ENCODE results near the gene ANKRD55.

Gene ANKRD55

GRCh38 chr5:56060276-56061110 is 172.6 kb downstream of the ANKRD55 start:
- Histone ChIP-seq H3K36me3 (ENCODE audit: control insufficient read depth, insufficient read depth, low read length) (no peaks in the 10 kb centered on the region), H3K27me3 (ENCODE audit: control insufficient read depth, insufficient read depth, low read length) (no peaks in the 10 kb centered on the region), H3K4me1 (ENCODE audit: control insufficient read depth, insufficient read depth, low read length) (no peaks in the 10 kb centered on the region), H3K4me3 (ENCODE audit: low read depth, low read length) (no peak overlapping the region), H3K9ac (ENCODE audit: low read depth, low read length) (no peak overlapping the region), H3K9me3 (ENCODE audit: control insufficient read depth, insufficient read depth, low read length) (no peaks in the 10 kb centered on the region)

GRCh38 chr5:56059854-56060253 is 173.3 kb downstream of the ANKRD55 start:
- no peaks in the 10 kb centered on the region for H3K27me3 ChIP-seq (ENCODE audit: control insufficient read depth, insufficient read depth, low read length)
- no peak overlapping the region for H3K9ac ChIP-seq (ENCODE audit: low read depth, low read length)
- no peak overlapping the region for H3K4me3 ChIP-seq (ENCODE audit: low read depth, low read length)
- H3K4me1 ChIP-seq (ENCODE audit: control insufficient read depth, insufficient read depth, low read length) = no peaks in the 10 kb centered on the region
- H3K9me3 ChIP-seq (ENCODE audit: control insufficient read depth, insufficient read depth, low read length) = no peaks in the 10 kb centered on the region
- H3K36me3 ChIP-seq (ENCODE audit: control insufficient read depth, insufficient read depth, low read length) = no peaks in the 10 kb centered on the region

- Histone ChIP-seq H3K9me3 (ENCODE audit: control insufficient read depth, insufficient read depth, low read length) (no peaks in the 10 kb centered on the region), H3K36me3 (ENCODE audit: control insufficient read depth, insufficient read depth, low read length) (no peaks in the 10 kb centered on the region), H3K4me1 (ENCODE audit: control insufficient read depth, insufficient read depth, low read length) (no peaks in the 10 kb centered on the region), H3K9ac (ENCODE audit: low read depth, low read length) (no peak overlapping the region), H3K27me3 (ENCODE audit: control insufficient read depth, insufficient read depth, low read length) (no peaks in the 10 kb centered on the region), H3K4me3 (ENCODE audit: low read depth, low read length) (no peak overlapping the region)
These were observed 176.3 kb downstream of the ANKRD55 start for GRCh38 chr5:56056875-56057274.

GRCh38 chr5:56055859-56056258 is 177.3 kb downstream of the ANKRD55 start:
- no peak overlapping the region for H3K9ac ChIP-seq (ENCODE audit: low read depth, low read length)
- H3K27me3 ChIP-seq (ENCODE audit: control insufficient read depth, insufficient read depth, low read length) = no peaks in the 10 kb centered on the region
- no peak overlapping the region for H3K4me3 ChIP-seq (ENCODE audit: low read depth, low read length)
- H3K9me3 ChIP-seq (ENCODE audit: control insufficient read depth, insufficient read depth, low read length) = no peaks in the 10 kb centered on the region
- H3K4me1 ChIP-seq (ENCODE audit: control insufficient read depth, insufficient read depth, low read length) = no peaks in the 10 kb centered on the region
- H3K36me3 ChIP-seq (ENCODE audit: control insufficient read depth, insufficient read depth, low read length) = no peaks in the 10 kb centered on the region

- Histone ChIP-seq H3K9me3 (ENCODE audit: control insufficient read depth, insufficient read depth, low read length) (no peaks in the 10 kb centered on the region), H3K36me3 (ENCODE audit: control insufficient read depth, insufficient read depth, low read length) (no peaks in the 10 kb centered on the region), H3K4me3 (ENCODE audit: low read depth, low read length) (no peak overlapping the region), H3K27me3 (ENCODE audit: control insufficient read depth, insufficient read depth, low read length) (no peaks in the 10 kb centered on the region), H3K4me1 (ENCODE audit: control insufficient read depth, insufficient read depth, low read length) (no peaks in the 10 kb centered on the region), H3K9ac (ENCODE audit: low read depth, low read length) (no peak overlapping the region)
These were observed 177.8 kb downstream of the ANKRD55 start for GRCh38 chr5:56055287-56055686.

GRCh38 chr5:56054666-56055065 is 178.5 kb downstream of the ANKRD55 start:
- Histone ChIP-seq H3K27me3 (ENCODE audit: control insufficient read depth, insufficient read depth, low read length) (no peaks in the 10 kb centered on the region), H3K9ac (ENCODE audit: low read depth, low read length) (no peak overlapping the region), H3K4me1 (ENCODE audit: control insufficient read depth, insufficient read depth, low read length) (no peaks in the 10 kb centered on the region), H3K9me3 (ENCODE audit: control insufficient read depth, insufficient read depth, low read length) (no peaks in the 10 kb centered on the region), H3K4me3 (ENCODE audit: low read depth, low read length) (no peak overlapping the region), H3K36me3 (ENCODE audit: control insufficient read depth, insufficient read depth, low read length) (no peaks in the 10 kb centered on the region)

GRCh38 chr5:56053363-56053762 is 179.8 kb downstream of the ANKRD55 start:
- Histone ChIP-seq H3K9me3 (ENCODE audit: control insufficient read depth, insufficient read depth, low read length) (no peaks in the 10 kb centered on the region), H3K9ac (ENCODE audit: low read depth, low read length) (no peak overlapping the region), H3K4me1 (ENCODE audit: control insufficient read depth, insufficient read depth, low read length) (no peaks in the 10 kb centered on the region), H3K4me3 (ENCODE audit: low read depth, low read length) (no peak overlapping the region), H3K27me3 (ENCODE audit: control insufficient read depth, insufficient read depth, low read length) (no peaks in the 10 kb centered on the region), H3K36me3 (ENCODE audit: control insufficient read depth, insufficient read depth, low read length) (no peaks in the 10 kb centered on the region)

- H3K36me3 ChIP-seq (ENCODE audit: control insufficient read depth, insufficient read depth, low read length) = no peaks in the 10 kb centered on the region
- H3K9me3 ChIP-seq (ENCODE audit: control insufficient read depth, insufficient read depth, low read length) = no peaks in the 10 kb centered on the region
- no peaks in the 10 kb centered on the region for H3K27me3 ChIP-seq (ENCODE audit: control insufficient read depth, insufficient read depth, low read length)
- H3K4me3 ChIP-seq (ENCODE audit: low read depth, low read length) = no peak overlapping the region
- no peaks in the 10 kb centered on the region for H3K4me1 ChIP-seq (ENCODE audit: control insufficient read depth, insufficient read depth, low read length)
- no peak overlapping the region for H3K9ac ChIP-seq (ENCODE audit: low read depth, low read length)
These were observed 180.4 kb downstream of the ANKRD55 start for GRCh38 chr5:56052735-56053134.

- Histone ChIP-seq H3K27me3 (ENCODE audit: control insufficient read depth, insufficient read depth, low read length) (no peaks in the 10 kb centered on the region), H3K36me3 (ENCODE audit: control insufficient read depth, insufficient read depth, low read length) (no peaks in the 10 kb centered on the region), H3K9ac (ENCODE audit: low read depth, low read length) (no peak overlapping the region), H3K4me3 (ENCODE audit: low read depth, low read length) (no peak overlapping the region), H3K9me3 (ENCODE audit: control insufficient read depth, insufficient read depth, low read length) (no peaks in the 10 kb centered on the region), H3K4me1 (ENCODE audit: control insufficient read depth, insufficient read depth, low read length) (no peaks in the 10 kb centered on the region)
These were observed 182.4 kb downstream of the ANKRD55 start for GRCh38 chr5:56050551-56051255.

All from iPS-15b (cell line).